Spleen (tissue), 7 donors: ENCODE results near the gene SBDS.

Experiments
- CTCF ChIP-seq, 11 experiments: fragments of 200-600 bp in 7 of 11; fragments of 450-650 bp in 4 of 11; sonication (generic) in 4 of 11; IDR thresholded peaks in 8 of 11; conservative IDR thresholded peaks in 3 of 11; 1 replicate in 7 of 11; 2 replicates in 4 of 11; pipeline versions ENCODE4 v1.4.0 to v1.8.0; 2016 to 2021; ENCODE audit warnings: antibody characterized with exemption in 11 of 11, inconsistent platforms in 4 of 11, mild to moderate bottlenecking in 1 of 11
- POLR2A ChIP-seq, 3 donors: fragments of 450-650 bp; IDR thresholded peaks; one replicate each; pipeline ENCODE4 v1.5.1; 2017; ENCODE audit warnings: antibody characterized with exemption in 3 of 3, mild to moderate bottlenecking in 1 of 3
- POLR2AphosphoS5 ChIP-seq, 3 donors: sonication (generic); formaldehyde crosslinking; IDR thresholded peaks; one replicate each; pipeline ENCODE4 v1.5.1; 2017; ENCODE audit warnings: antibody characterized with exemption in 3 of 3
- donor health status: DM: no; HTN: no; CAD: no; lungs with moderate emphysema.
- donor health status: DM: no; HTN: no; CAD: no.
- donor health status: DM: no; HTN: no; CAD: no.

GRCh38 chr7:67008260-67008659, 12.9 kb upstream of the SBDS start:
- no peak for TF ChIP-seq CTCF (IDR thresholded peaks at IDR 0.05 in 8 of 11, conservative IDR thresholded peaks at IDR 0.05 in 3 of 11)
- TF ChIP-seq POLR2A (IDR thresholded peaks at IDR 0.05) = no peak
- no peak for TF ChIP-seq POLR2AphosphoS5 (IDR thresholded peaks at IDR 0.05)
